Tibial nerve (tissue), 4 donors: ENCODE measurements around the gene RAI1. TPM values are rescaled to one million over a fixed set of nuclear protein-coding genes. Genes with fewer than 3 reads are reported as not detected.

ENCODE experiments used
- DNase-seq, 2 donors: peaks; one replicate each; pipeline ENCODE4 v3.0.0-alpha.2; 2019; ENCODE audit warnings: low spot score in 2 of 2
- H3K27ac ChIP-seq, 4 donors: fragments of 200-600 bp; sonication (generic) in 3 of 4; one replicate each; pipeline ENCODE4 v1.5.1; 2017 to 2019; ENCODE audit warnings: mild to moderate bottlenecking in 1 of 4
- H3K27me3 ChIP-seq, 2 donors: fragments of 200-600 bp; sonication (generic) in 1 of 2; one replicate each; pipeline versions ENCODE4 v1.5.1 to v1.6.0; 2017 to 2019
- H3K36me3 ChIP-seq, 3 donors: fragments of 200-600 bp; sonication (generic); one replicate each; pipeline ENCODE4 v1.5.1; 2018 to 2019
- H3K4me1 ChIP-seq, 4 donors: fragments of 200-600 bp; sonication (generic) in 3 of 4; one replicate each; pipeline ENCODE4 v1.5.1; 2017 to 2019
- H3K4me3 ChIP-seq, 4 donors: fragments of 200-600 bp; sonication (generic) in 3 of 4; one replicate each; pipeline ENCODE4 v1.5.1; 2017 to 2019; ENCODE audit warnings: mild to moderate bottlenecking in 1 of 4, moderate library complexity in 1 of 4
- H3K9me3 ChIP-seq, 4 donors: fragments of 200-600 bp; sonication (generic) in 3 of 4; one replicate each; pipeline ENCODE4 v1.5.1; 2017 to 2019
- CTCF ChIP-seq, 5 experiments: fragments of 200-600 bp in 3 of 5; fragments of 450-650 bp in 2 of 5; sonication (generic) in 3 of 5; IDR thresholded peaks; one replicate each; pipeline ENCODE4 v1.5.1; 2016 to 2019; ENCODE audit warnings: antibody characterized with exemption in 5 of 5, mild to moderate bottlenecking in 3 of 5, moderate library complexity in 2 of 5
- EP300 ChIP-seq, 2 donors: sonication (generic); formaldehyde crosslinking; IDR thresholded peaks; one replicate each; pipeline ENCODE4 v1.6.1; 2017; ENCODE audit warnings: antibody characterized with exemption in 2 of 2, mild to moderate bottlenecking in 1 of 2
- POLR2A ChIP-seq, 2 donors: fragments of 450-650 bp; IDR thresholded peaks; one replicate each; pipeline ENCODE4 v1.6.1; 2017; ENCODE audit warnings: antibody characterized with exemption in 2 of 2, mild to moderate bottlenecking in 2 of 2, moderate library complexity in 2 of 2
- WGBS, 2 donors: methylation state at CpG; one replicate each; pipeline ENCODE4 v1.1.5; 2018; 5-methylcytosine and 5-hydroxymethylcytosine counted together
- total RNA-seq, 4 donors: library from RNA; depleted of rRNA; stranded (reverse); fragments of >200 nt; gene quantifications; one replicate each; pipeline ENCODE4 v1.1.0, GENCODE V29; 2016

RAI1 gene
- total RNA-seq, 4 donors from 2014 or later: 32.9 to 52.7 (median 45.9) TPM

GRCh38 chr17:17666111-17666714 lies 15.0 kb upstream of the RAI1 start:
- Histone ChIP-seq H3K4me3 (no peak overlapping the region), H3K4me1 (peaks cover 0 to 5% (median 0%) of the 10 kb centered on the region in 4 donors), H3K27ac (no peak overlapping the region), H3K9me3 (no peaks in the 10 kb centered on the region), H3K27me3 (no peaks in the 10 kb centered on the region), H3K36me3 (no peaks in the 10 kb centered on the region)
- TF ChIP-seq EP300 (IDR thresholded peaks at IDR 0.05) (no peak), CTCF (IDR thresholded peaks at IDR 0.05) (no peak), POLR2A (IDR thresholded peaks at IDR 0.05) (no peak)
- DNase-seq: no peak
- 74 to 76% methylated on average over 7 to 13 of the region's 13 CpGs for WGBS, 2 donors

- no peak for DNase-seq
- TF ChIP-seq POLR2A (IDR thresholded peaks at IDR 0.05) (no peak), CTCF (IDR thresholded peaks at IDR 0.05) (no peak), EP300 (IDR thresholded peaks at IDR 0.05) (no peak)
- Histone ChIP-seq H3K27ac (no peak overlapping the region), H3K4me3 (no peak overlapping the region), H3K27me3 (no peaks in the 10 kb centered on the region), H3K36me3 (no peaks in the 10 kb centered on the region), H3K4me1 (peaks cover 0 to 5% (median 0%) of the 10 kb centered on the region in 4 donors), H3K9me3 (no peaks in the 10 kb centered on the region)
- WGBS, 2 donors: 71 to 73% methylated on average over 2 of the region's 2 CpGs
These were observed 14.0 kb upstream of the RAI1 start for GRCh38 chr17:17667231-17667630.

GRCh38 chr17:17667947-17668346 lies 13.3 kb upstream of the RAI1 start:
- no peaks in the 10 kb centered on the region for H3K36me3 ChIP-seq
- TF ChIP-seq POLR2A (IDR thresholded peaks at IDR 0.05): no peak
- no peak for TF ChIP-seq CTCF (IDR thresholded peaks at IDR 0.05)
- no peak for TF ChIP-seq EP300 (IDR thresholded peaks at IDR 0.05)
- no peaks in the 10 kb centered on the region for H3K9me3 ChIP-seq
- H3K27me3 ChIP-seq: no peaks in the 10 kb centered on the region
- 72 to 96% methylated on average over 4 of the region's 4 CpGs for WGBS, 2 donors
- H3K4me1 ChIP-seq: peaks cover 0 to 5% (median 0%) of the 10 kb centered on the region in 4 donors
- no peak for DNase-seq
- H3K4me3 ChIP-seq: no peak overlapping the region
- no peak overlapping the region for H3K27ac ChIP-seq

GRCh38 chr17:17668358-17668757 lies 12.9 kb upstream of the RAI1 start:
- no peak for DNase-seq
- H3K27me3 ChIP-seq: no peaks in the 10 kb centered on the region
- no peaks in the 10 kb centered on the region for H3K9me3 ChIP-seq
- H3K4me1 ChIP-seq: peaks cover 0 to 3% (median 0%) of the 10 kb centered on the region in 4 donors
- TF ChIP-seq POLR2A (IDR thresholded peaks at IDR 0.05) (no peak), EP300 (IDR thresholded peaks at IDR 0.05) (no peak), CTCF (IDR thresholded peaks at IDR 0.05) (no peak)
- no peak overlapping the region for H3K27ac ChIP-seq
- no peaks in the 10 kb centered on the region for H3K36me3 ChIP-seq
- WGBS, 2 donors: 91 to 94% methylated on average over 3 of the region's 3 CpGs
- no peak overlapping the region for H3K4me3 ChIP-seq

GRCh38 chr17:17668775-17669579 lies 12.3 kb upstream of the RAI1 start:
- Histone ChIP-seq H3K4me1 (no peaks in the 10 kb centered on the region), H3K27me3 (no peaks in the 10 kb centered on the region), H3K4me3 (no peak overlapping the region), H3K9me3 (no peaks in the 10 kb centered on the region), H3K27ac (no peak overlapping the region), H3K36me3 (no peaks in the 10 kb centered on the region)
- 70 to 75% methylated on average over 13 to 17 of the region's 20 CpGs for WGBS, 2 donors
- DNase-seq: no peak
- no peak for TF ChIP-seq POLR2A (IDR thresholded peaks at IDR 0.05)
- no peak for TF ChIP-seq EP300 (IDR thresholded peaks at IDR 0.05)
- TF ChIP-seq CTCF (IDR thresholded peaks at IDR 0.05): no peak
